Liver (tissue), 3 donors: ENCODE measurements around the gene SMC6.

Source experiments
- EGR1 ChIP-seq, 2 donors: IDR thresholded peaks; 2 replicates each; pipeline ENCODE4 v1.6.1; 2016 to 2018; ENCODE audit warnings: antibody characterized with exemption in 2 of 2, low read depth in 2 of 2
- FOXA2 ChIP-seq: IDR thresholded peaks from 2 replicates; pipeline ENCODE4 v1.6.1; 2016; ENCODE audit warnings: antibody characterized with exemption
- GABPA ChIP-seq, 2 donors: IDR thresholded peaks in 1 of 2; conservative IDR thresholded peaks in 1 of 2; 2 replicates each; pipeline ENCODE4 v1.6.1; 2016; ENCODE audit warnings: antibody characterized with exemption in 2 of 2, mild to moderate bottlenecking in 1 of 2, moderate library complexity in 1 of 2
- HNF4A ChIP-seq, 2 donors: conservative IDR thresholded peaks; 2 replicates each; pipeline ENCODE4 v1.6.1; 2016; ENCODE audit warnings: antibody characterized with exemption in 2 of 2, mild to moderate bottlenecking in 2 of 2
- HNF4G ChIP-seq: IDR thresholded peaks from 2 replicates; pipeline ENCODE4 v1.6.1; 2016; ENCODE audit warnings: antibody characterized with exemption
- JUND ChIP-seq, 2 donors: IDR thresholded peaks; 2 replicates each; pipeline ENCODE4 v1.6.1; 2016; ENCODE audit warnings: antibody characterized with exemption in 2 of 2
- RAD21 ChIP-seq, 2 donors: IDR thresholded peaks; 2 replicates each; pipeline ENCODE4 v1.6.1; 2016; ENCODE audit warnings: antibody characterized with exemption in 2 of 2, mild to moderate bottlenecking in 2 of 2
- TAF1 ChIP-seq: conservative IDR thresholded peaks from 2 replicates; pipeline ENCODE4 v1.6.1; 2016; ENCODE audit warnings: antibody characterized with exemption, mild to moderate bottlenecking
- YY1 ChIP-seq: IDR thresholded peaks from 2 replicates; pipeline ENCODE4 v1.6.1; 2016; ENCODE audit warnings: antibody characterized with exemption, mild to moderate bottlenecking
- TF ChIP-seq, protein P1 (sequence below): IDR thresholded peaks from 2 replicates; pipeline ENCODE4 v1.6.1; 2016; ENCODE audit warnings: antibody characterized with exemption
- TF ChIP-seq, protein P2 (sequence below): fragments of 150-350 bp; IDR thresholded peaks from 2 replicates; pipeline ENCODE4 v1.5.1; 2017; ENCODE audit warnings: improper control_type of control experiment, low read depth, low read length; ENCODE audit not compliant: missing input control
- TF ChIP-seq, protein P3 (sequence below): IDR thresholded peaks from 2 replicates; pipeline ENCODE4 v1.6.1; 2016; ENCODE audit warnings: antibody characterized with exemption, mild to moderate bottlenecking
- TF ChIP-seq, protein P4 (sequence below): IDR thresholded peaks from 2 replicates; pipeline ENCODE4 v1.6.1; 2016; ENCODE audit warnings: antibody characterized with exemption
- donor health status: healthy.
- donor health status: healthy.

DNA sequence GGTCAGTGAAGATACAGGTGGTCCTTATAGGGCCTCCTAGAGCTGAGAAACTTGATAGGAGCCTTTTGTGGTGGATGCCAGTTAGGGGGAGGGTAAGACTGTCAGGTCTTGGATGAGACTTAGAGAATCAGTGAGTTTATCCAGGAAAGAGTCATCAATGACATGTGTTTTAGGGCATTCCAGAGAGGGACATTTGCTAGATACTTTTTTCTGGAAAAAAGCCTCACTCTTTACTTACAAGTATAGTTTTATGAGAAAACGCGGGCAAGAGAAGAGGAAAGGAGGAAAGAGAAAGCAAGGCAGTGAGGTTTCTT, 38.2 kb upstream of the SMC6 start:
- TF ChIP-seq, protein P1, sequence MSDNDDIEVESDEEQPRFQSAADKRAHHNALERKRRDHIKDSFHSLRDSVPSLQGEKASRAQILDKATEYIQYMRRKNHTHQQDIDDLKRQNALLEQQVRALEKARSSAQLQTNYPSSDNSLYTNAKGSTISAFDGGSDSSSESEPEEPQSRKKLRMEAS, result no peak
- TF ChIP-seq, protein P2, sequence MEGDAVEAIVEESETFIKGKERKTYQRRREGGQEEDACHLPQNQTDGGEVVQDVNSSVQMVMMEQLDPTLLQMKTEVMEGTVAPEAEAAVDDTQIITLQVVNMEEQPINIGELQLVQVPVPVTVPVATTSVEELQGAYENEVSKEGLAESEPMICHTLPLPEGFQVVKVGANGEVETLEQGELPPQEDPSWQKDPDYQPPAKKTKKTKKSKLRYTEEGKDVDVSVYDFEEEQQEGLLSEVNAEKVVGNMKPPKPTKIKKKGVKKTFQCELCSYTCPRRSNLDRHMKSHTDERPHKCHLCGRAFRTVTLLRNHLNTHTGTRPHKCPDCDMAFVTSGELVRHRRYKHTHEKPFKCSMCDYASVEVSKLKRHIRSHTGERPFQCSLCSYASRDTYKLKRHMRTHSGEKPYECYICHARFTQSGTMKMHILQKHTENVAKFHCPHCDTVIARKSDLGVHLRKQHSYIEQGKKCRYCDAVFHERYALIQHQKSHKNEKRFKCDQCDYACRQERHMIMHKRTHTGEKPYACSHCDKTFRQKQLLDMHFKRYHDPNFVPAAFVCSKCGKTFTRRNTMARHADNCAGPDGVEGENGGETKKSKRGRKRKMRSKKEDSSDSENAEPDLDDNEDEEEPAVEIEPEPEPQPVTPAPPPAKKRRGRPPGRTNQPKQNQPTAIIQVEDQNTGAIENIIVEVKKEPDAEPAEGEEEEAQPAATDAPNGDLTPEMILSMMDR, result no peak
- TF ChIP-seq YY1 (no peak), RAD21 (IDR thresholded peaks at IDR 0.05) (no peak), HNF4G (no peak), EGR1 (IDR thresholded peaks at IDR 0.05; ENCODE audit: low read depth in 2 of 2) (no peak), TAF1 (no peak), GABPA (IDR thresholded peaks at IDR 0.05 in 1 of 2, conservative IDR thresholded peaks at IDR 0.05 in 1 of 2) (no peak), JUND (IDR thresholded peaks at IDR 0.05) (no peak), FOXA2 (no peak), HNF4A (conservative IDR thresholded peaks at IDR 0.05) (no peak)
- TF ChIP-seq, protein P3, sequence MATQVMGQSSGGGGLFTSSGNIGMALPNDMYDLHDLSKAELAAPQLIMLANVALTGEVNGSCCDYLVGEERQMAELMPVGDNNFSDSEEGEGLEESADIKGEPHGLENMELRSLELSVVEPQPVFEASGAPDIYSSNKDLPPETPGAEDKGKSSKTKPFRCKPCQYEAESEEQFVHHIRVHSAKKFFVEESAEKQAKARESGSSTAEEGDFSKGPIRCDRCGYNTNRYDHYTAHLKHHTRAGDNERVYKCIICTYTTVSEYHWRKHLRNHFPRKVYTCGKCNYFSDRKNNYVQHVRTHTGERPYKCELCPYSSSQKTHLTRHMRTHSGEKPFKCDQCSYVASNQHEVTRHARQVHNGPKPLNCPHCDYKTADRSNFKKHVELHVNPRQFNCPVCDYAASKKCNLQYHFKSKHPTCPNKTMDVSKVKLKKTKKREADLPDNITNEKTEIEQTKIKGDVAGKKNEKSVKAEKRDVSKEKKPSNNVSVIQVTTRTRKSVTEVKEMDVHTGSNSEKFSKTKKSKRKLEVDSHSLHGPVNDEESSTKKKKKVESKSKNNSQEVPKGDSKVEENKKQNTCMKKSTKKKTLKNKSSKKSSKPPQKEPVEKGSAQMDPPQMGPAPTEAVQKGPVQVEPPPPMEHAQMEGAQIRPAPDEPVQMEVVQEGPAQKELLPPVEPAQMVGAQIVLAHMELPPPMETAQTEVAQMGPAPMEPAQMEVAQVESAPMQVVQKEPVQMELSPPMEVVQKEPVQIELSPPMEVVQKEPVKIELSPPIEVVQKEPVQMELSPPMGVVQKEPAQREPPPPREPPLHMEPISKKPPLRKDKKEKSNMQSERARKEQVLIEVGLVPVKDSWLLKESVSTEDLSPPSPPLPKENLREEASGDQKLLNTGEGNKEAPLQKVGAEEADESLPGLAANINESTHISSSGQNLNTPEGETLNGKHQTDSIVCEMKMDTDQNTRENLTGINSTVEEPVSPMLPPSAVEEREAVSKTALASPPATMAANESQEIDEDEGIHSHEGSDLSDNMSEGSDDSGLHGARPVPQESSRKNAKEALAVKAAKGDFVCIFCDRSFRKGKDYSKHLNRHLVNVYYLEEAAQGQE, result no peak
- TF ChIP-seq, protein P4, sequence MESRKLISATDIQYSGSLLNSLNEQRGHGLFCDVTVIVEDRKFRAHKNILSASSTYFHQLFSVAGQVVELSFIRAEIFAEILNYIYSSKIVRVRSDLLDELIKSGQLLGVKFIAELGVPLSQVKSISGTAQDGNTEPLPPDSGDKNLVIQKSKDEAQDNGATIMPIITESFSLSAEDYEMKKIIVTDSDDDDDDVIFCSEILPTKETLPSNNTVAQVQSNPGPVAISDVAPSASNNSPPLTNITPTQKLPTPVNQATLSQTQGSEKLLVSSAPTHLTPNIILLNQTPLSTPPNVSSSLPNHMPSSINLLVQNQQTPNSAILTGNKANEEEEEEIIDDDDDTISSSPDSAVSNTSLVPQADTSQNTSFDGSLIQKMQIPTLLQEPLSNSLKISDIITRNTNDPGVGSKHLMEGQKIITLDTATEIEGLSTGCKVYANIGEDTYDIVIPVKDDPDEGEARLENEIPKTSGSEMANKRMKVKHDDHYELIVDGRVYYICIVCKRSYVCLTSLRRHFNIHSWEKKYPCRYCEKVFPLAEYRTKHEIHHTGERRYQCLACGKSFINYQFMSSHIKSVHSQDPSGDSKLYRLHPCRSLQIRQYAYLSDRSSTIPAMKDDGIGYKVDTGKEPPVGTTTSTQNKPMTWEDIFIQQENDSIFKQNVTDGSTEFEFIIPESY, result no peak
